NCI-H1092 (cell line): ENCODE results near the gene CITED1.
"Not testable (repeated sequence)": the region's sequence is repeated elsewhere in the genome, so short reads cannot be mapped to it uniquely, and the experiment has no call there.

Source experiments
- DNase-seq: peaks from one replicate; lab custom pipeline; 2025; lab: John Stamatoyannopoulos, UW

Gene CITED1

DNA sequence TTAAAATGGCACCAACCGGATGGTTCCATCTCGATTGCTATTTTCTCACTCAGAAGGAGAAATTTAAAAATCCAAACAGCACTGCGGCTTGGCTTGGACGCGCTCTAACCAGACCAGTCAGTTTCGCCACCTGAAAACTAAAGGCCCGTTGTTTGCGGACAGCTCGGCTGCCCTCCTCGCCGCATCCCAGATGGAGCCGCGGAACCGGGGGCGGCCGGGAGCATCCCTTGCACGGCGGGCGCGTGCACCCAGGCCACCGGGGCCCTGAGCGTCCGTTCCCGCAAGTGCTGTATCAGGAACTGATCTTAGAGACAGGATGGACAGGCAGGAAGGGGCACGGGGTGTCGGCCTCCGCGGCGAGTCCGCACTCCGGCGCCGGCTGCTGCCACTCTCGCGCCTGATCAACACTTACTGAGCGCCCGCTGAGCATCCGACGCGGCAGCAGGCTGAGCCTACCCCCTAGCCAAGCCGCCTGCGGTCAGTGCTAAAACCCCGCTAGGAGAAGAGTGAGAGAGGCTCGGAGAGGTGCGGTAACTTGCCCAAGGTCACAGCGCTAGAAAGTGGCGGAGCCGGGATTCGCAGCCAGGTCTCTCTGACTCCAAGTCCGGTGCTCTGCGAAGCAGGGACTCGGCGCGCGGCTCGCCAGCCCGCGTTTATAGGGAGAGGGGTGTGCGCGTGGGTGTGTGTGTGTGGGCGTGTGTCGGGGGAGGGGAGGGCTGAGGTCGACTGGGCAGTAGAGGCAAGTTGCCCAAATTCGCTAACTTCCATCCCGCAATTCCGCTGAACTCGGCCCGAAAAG lies at the start of gene CITED1:
Gene CITED1 (minus strand): TSS at position 629 of the 799 bp plus-strand sequence. CDS start 3,045 bp downstream, outside the sequence.
- DNase-seq = no peak

GRCh38 chrX:72352786-72353185 lies 47.1 kb upstream of the CITED1 start:
- DNase-seq = no peak

DNA sequence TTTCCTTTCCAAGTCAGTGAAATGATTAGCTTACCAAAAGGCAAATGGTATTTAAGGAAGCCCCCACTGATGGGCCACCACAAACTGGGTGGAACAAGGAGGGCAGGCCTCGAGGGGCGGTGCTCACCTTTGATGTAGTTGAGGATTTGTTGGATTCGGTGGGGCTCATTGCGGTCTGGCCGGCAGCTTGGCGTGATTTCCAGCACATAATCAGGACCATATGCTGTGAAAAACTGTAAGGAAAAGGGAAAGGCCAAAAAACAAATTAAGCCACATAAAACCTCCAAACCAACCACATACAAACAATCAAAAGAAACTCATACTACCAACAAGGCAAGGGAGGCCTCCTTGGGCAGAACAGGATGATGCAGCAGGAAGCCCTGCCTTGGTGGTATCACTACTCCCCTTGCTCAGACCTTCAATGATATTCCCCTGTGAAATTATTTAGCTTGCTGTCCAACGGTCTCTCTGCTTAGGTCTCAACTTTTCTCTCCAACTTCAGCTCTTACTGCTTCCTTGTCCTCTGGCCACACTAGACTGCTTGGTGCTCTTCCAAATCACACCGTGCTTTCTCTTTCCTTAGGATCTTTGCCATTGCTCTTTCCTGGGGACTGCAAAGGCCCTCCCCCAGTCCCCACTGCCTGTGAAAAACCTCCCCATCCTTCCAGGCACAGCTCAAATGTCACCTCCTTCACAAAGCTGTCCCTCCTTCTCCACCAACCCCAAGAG lies 46.1 kb upstream of the CITED1 start:
- DNase-seq = no peak

- DNase-seq = no peak
These were observed 43.5 kb upstream of the CITED1 start for GRCh38 chrX:72349190-72349589.

DNA sequence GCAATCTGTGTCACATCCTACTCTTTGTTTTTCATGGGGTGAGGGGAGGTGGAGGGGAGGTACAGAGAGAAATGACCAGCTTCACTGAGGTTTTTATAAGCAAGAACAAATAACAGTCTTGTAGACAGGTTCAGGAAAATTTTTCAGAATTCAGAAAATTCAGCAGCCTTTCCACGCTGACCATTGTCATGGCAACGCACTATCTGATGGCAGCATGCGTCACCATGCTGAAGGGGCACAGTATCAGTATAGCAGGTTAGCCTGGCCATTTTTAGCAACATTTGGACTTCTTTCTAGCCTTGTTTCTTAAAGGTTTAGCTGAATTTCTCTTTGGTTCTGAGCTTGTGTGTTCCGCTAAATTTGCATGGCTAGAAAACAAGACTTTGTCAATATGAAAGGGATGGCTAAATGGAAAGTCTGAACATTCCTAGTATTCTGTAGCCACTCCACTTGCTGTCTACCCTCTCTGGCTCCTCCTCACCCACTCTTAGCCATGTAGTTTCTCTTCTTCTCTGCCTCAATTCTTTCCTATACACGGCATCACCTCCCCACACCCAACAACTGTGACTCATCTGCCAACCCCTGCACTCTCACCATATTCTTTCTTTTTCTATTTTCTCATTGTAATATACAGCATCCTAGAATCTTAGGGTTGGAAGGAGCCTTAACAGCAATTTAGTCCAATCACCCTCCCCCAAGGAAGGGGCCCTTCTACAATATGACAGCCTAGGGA lies 42.7 kb upstream of the CITED1 start:
- DNase-seq = no peak

GRCh38 chrX:72347366-72347765 lies 41.7 kb upstream of the CITED1 start:
- no peak for DNase-seq

GRCh38 chrX:72346302-72346949 lies 40.7 kb upstream of the CITED1 start:
- no peak for DNase-seq

GRCh38 chrX:72340626-72341025 lies 34.9 kb upstream of the CITED1 start:
- no peak for DNase-seq

GRCh38 chrX:72340041-72340440 lies 34.3 kb upstream of the CITED1 start:
- DNase-seq = no peak

- DNase-seq = no peak
These were observed 24.4 kb upstream of the CITED1 start for GRCh38 chrX:72330131-72330530.

DNA sequence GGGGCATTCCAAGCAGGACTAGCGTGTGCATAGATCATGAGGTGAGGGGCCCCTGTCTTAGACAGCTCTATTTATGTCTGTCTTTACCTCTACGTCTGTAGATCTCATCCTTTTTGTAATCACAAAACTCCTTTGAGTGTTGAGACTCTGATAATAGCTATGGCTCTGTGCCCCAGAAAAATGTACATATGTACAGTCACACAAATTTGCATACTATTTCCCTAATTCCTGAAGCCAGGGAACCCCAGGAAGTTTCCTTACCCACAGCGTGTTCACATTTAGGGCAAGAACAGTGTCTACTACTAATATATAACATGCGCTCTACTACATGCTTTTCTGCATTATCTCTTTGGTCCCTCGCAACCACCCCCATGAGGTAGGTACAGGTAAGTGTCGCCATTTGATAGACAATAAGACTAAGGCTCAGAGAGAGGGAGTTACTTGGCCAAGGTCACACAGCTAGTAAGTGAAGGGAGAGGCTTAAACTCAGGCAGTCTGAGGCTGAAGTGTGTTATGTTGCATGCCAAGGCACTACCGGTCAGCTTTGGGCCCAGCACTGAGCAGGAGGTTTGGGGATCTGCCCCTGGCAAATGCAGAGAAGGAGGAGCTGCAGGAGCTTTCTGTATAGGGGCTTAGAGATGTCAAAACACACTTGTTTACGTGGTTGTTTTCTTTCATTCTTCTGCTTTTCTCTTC lies 21.0 kb upstream of the CITED1 start:
- DNase-seq = no peak

- not testable (repeated sequence) for DNase-seq
These were observed 13.9 kb upstream of the CITED1 start for GRCh38 chrX:72319651-72320050.

DNA sequence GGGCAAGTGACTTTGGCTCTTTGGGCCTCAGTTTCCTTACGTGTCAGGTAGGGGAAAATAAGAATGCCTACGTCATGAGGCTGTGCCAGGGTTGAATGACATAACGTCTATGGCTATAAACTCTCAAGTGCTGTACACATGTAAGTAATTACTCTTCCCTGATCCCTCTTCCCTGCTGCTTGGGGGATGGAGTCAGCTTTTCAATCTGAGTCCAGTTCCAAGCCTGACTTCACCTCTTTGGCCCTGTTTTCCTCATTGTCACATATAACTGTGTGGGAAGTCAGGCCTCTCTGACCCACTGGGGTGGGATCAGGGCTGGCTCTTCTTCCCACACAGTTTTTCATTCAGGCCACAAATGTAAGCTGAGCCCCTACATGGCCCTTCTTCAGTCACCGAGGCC lies 11.4 kb upstream of the CITED1 start:
- no peak for DNase-seq

DNA sequence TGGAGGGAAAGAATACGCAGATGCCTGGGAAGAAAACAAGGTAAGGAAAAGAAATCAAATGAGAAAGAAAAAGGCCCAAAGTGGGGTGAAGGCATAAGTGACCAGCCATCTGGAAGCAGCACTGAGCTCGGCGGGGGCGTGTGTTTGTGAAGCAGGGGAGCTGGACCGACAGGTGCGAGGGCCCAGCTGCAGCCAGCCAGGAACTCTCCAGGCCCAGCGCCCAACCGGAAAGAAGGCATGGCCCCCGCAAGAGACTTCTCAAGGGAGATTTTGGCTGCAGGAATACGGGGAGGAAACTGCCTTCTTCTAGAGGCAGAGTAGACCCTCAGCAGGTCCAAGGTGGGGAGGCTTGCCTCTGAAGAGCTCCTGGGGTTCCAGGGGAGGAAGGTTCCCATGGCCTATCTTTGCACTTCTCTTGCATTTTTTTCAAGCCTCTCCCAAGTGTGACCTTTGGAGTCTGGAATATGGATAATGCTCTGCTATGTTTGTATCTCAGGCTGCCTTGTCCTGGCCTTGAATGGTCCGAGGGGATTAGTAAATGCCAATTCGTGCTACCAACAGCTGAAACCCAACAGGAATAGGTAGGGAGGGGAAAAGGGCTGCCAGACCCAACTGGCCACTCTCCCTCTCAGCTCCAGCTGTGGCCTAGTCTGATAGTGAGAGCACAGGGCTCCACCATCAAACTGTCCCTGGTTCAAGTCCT lies 10.8 kb upstream of the CITED1 start:
- DNase-seq = no peak

- DNase-seq = no peak
These were observed 9.2 kb upstream of the CITED1 start for GRCh38 chrX:72314881-72315280.

DNA sequence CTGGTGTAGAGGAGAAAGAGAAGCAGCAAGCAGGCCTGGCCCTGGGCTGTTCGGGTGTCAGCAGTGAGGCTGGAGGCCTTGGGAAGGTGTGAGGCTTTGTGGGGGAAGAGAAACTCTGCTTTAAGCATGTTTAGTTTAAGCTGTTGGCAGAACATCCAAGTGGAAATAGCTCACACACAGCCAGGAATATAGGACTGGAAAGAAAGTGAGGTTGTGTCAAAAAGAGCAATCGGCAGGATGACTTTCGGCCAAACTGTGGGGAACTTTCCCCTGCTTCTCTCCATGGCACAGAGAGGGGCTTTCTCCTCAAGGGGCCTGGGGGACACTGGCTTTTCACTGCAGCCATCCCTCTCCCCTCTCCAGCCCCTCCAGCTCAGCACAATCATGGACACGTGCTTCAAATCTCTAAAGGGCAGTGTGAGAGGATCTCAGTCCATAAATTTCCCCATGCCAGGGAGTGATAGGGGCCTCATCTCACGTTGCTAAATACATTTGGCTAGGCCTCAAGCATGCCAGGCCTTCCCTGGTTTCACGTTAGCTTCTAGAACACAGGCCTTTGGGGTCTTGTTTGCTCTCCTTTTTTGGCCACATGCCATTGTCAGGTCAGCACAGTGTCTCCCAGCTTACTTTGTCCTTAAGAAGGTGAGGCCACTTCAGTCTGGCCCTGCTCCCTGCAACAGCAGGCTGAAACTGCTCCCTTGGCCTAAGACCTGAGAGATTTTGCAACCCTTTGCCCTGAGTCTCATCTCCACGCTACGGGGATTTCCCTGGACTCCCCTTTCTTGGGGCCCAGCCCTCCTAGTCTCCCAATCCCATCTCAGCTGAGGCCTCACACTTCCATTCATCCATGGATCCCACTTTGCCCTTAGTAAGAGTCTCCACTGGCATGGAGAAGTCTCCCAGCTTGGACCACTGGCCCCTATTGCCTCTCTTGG lies 8.3 kb upstream of the CITED1 start:
- DNase-seq = no peak

DNA sequence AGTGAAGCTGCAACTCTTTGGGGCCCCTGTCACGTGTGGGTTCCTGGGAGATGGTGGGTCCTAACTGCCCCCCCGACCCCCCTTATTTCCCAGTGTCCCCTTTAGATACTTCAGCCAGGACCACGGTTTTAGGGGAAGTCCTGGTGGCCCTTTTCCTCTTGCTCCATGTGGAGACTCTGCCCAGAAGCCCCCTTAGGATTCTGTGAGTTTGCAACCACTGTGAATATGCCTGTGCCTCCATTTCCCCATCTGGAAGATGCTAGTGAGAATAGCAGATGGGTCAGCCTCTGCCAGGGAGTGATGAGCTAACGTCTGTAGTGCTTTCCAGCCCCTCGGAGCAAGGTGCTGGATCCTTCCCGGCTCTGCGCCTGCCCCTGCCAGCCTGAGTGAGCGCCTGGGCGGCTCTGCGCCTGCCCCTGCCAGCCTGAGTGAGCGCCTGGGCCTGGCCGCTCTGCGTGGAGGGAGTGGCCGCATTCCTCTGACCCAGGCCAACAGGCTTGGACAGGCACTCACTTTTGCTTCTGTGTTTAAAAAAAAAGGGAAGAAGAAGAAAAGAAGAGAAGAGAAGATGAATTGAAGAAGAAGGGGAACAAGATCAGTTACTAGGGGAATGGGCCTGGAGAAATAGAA lies 6.7 kb upstream of the CITED1 start:
- DNase-seq = no peak

- no peak for DNase-seq
These were observed 3.8 kb upstream of the CITED1 start for GRCh38 chrX:72309297-72310071.
